Activated CD4-positive, alpha-beta T cell treated with anti-CD3 and anti-CD28 coated beads, Interleukin-2, amount 50 U/mL, for 1 hour (primary cell): Measurements from ENCODE around the gene BRIP1.
"Not testable (repeated sequence)": the region's sequence is repeated elsewhere in the genome, so short reads cannot be mapped to it uniquely, and the experiment has no call there.

Experiments used
- DNase-seq: peaks from one replicate; pipeline ENCODE4 v3.0.0-alpha.2; 2020

The BRIP1 gene

GRCh38 chr17:61723183-61723582 is 140.1 kb downstream of the BRIP1 start:
- no peak for DNase-seq

- no peak for DNase-seq
Measured at GRCh38 chr17:61722398-61722797, 140.9 kb downstream of the BRIP1 start.

- no peak for DNase-seq
Measured at GRCh38 chr17:61720016-61720795, 143.1 kb downstream of the BRIP1 start.

- DNase-seq: not testable (repeated sequence)
Measured at GRCh38 chr17:61719220-61719619, 144.1 kb downstream of the BRIP1 start.

- no peak for DNase-seq
Measured at GRCh38 chr17:61718022-61718421, 145.3 kb downstream of the BRIP1 start.

GRCh38 chr17:61717352-61717751 is 146.0 kb downstream of the BRIP1 start:
- no peak for DNase-seq

GRCh38 chr17:61716225-61716829 is 147.0 kb downstream of the BRIP1 start:
- DNase-seq: no peak

- no peak for DNase-seq
Measured at GRCh38 chr17:61715348-61715747, 148.0 kb downstream of the BRIP1 start.

- DNase-seq: no peak
Measured at GRCh38 chr17:61714300-61714699, 149.0 kb downstream of the BRIP1 start.

GRCh38 chr17:61713035-61713434 is 150.3 kb downstream of the BRIP1 start:
- DNase-seq: no peak

- no peak for DNase-seq
Measured at GRCh38 chr17:61710546-61710945, 152.8 kb downstream of the BRIP1 start.

GRCh38 chr17:61709567-61709966 is 153.8 kb downstream of the BRIP1 start:
- DNase-seq: no peak

GRCh38 chr17:61704935-61705449 is 158.3 kb downstream of the BRIP1 start:
- no peak for DNase-seq

GRCh38 chr17:61702450-61702849 is 160.9 kb downstream of the BRIP1 start:
- no peak for DNase-seq

GRCh38 chr17:61701978-61702377 is 161.3 kb downstream of the BRIP1 start:
- no peak for DNase-seq

GRCh38 chr17:61701334-61701733 is 162.0 kb downstream of the BRIP1 start:
- no peak for DNase-seq

GRCh38 chr17:61700252-61700651 is 163.1 kb downstream of the BRIP1 start:
- no peak for DNase-seq

GRCh38 chr17:61699694-61700093 is 163.6 kb downstream of the BRIP1 start:
- DNase-seq: no peak

GRCh38 chr17:61699032-61699431 is 164.3 kb downstream of the BRIP1 start:
- no peak for DNase-seq

GRCh38 chr17:61698244-61698643 is 165.1 kb downstream of the BRIP1 start:
- no peak for DNase-seq

- DNase-seq: no peak
Measured at GRCh38 chr17:61695779-61696337, 167.5 kb downstream of the BRIP1 start.

- no peak for DNase-seq
Measured at GRCh38 chr17:61694095-61694494, 169.2 kb downstream of the BRIP1 start.

GRCh38 chr17:61689610-61690180 is 173.6 kb downstream of the BRIP1 start:
- DNase-seq: no peak

GRCh38 chr17:61687769-61688168 is 175.6 kb downstream of the BRIP1 start:
- DNase-seq: no peak
